Body of pancreas (tissue), 4 donors: ENCODE data around the gene PLPPR2. TPM values are rescaled to one million over a fixed set of nuclear protein-coding genes. Genes with fewer than 3 reads are reported as not detected.

Experiments
- ATAC-seq: fragments of 150-250 bp; one replicate; pipeline ENCODE4 v1.9.1; 2016
- DNase-seq, 4 donors: peaks; one replicate each; pipeline ENCODE4 v3.0.0-alpha.2; 2019
- H3K27ac ChIP-seq, 4 donors: fragments of 200-600 bp; sonication (generic); 1 replicate in 3 of 4; 2 replicates in 1 of 4; pipeline versions ENCODE4 v1.5.1 to v1.6.1; 2016 to 2019; ENCODE audit warnings: mild to moderate bottlenecking in 1 of 4, mixed read lengths in 1 of 4, moderate library complexity in 1 of 4
- H3K27me3 ChIP-seq, 2 donors: fragments of 200-600 bp; sonication (generic); one replicate each; pipeline ENCODE4 v1.6.0; 2016; ENCODE audit warnings: mild to moderate bottlenecking in 1 of 2
- H3K36me3 ChIP-seq, 2 donors: fragments of 200-600 bp; sonication (generic); replicated peaks in 1 of 2; 2 replicates each; pipeline ENCODE4 v1.5.1; 2016; ENCODE audit warnings: low read depth in 2 of 2; ENCODE audit not compliant: insufficient read depth in 1 of 2
- H3K4me1 ChIP-seq: fragments of 200-600 bp; sonication (generic); one replicate; pipeline ENCODE4 v1.6.0; 2016
- H3K4me3 ChIP-seq, 2 donors: fragments of 200-600 bp; sonication (generic); 1 replicate in 1 of 2; 2 replicates in 1 of 2; pipeline ENCODE4 v1.5.1; 2016 to 2019
- H3K9me3 ChIP-seq, 3 donors: fragments of 200-600 bp; sonication (generic); 1 replicate in 2 of 3; 2 replicates in 1 of 3; pipeline ENCODE4 v1.5.1; 2016
- POLR2A ChIP-seq, 3 donors: fragments of 450-650 bp; IDR thresholded peaks; one replicate each; pipeline ENCODE4 v1.6.1; 2016; ENCODE audit warnings: antibody characterized with exemption in 3 of 3, mild to moderate bottlenecking in 2 of 3
- WGBS, 2 donors: methylation state at CpG; one replicate each; pipeline ENCODE4 v1.1.5; 2017; 5-methylcytosine and 5-hydroxymethylcytosine counted together
- intact Hi-C: fragments of 100-400 bp; cut with DNase I; formaldehyde crosslinking; loops from one replicate; pipeline ENCODE4 v1.15.1; 2023
- total RNA-seq, 2 donors: library from RNA; depleted of rRNA; stranded (reverse); fragments of >200 nt; gene quantifications; one replicate each; pipeline ENCODE4 v1.1.0, GENCODE V29; 2016
- TF ChIP-seq, protein P1 (sequence below), 7 experiments: fragments of 450-650 bp in 4 of 7; fragments of 200-600 bp in 3 of 7; sonication (generic) in 3 of 7; IDR thresholded peaks; one replicate each; pipeline ENCODE4 v1.5.1; 2016 to 2019; ENCODE audit warnings: antibody characterized with exemption in 7 of 7

PLPPR2 gene
- total RNA-seq, 2 donors from 2014 or later = 9.9 to 30.3 TPM

DNA sequence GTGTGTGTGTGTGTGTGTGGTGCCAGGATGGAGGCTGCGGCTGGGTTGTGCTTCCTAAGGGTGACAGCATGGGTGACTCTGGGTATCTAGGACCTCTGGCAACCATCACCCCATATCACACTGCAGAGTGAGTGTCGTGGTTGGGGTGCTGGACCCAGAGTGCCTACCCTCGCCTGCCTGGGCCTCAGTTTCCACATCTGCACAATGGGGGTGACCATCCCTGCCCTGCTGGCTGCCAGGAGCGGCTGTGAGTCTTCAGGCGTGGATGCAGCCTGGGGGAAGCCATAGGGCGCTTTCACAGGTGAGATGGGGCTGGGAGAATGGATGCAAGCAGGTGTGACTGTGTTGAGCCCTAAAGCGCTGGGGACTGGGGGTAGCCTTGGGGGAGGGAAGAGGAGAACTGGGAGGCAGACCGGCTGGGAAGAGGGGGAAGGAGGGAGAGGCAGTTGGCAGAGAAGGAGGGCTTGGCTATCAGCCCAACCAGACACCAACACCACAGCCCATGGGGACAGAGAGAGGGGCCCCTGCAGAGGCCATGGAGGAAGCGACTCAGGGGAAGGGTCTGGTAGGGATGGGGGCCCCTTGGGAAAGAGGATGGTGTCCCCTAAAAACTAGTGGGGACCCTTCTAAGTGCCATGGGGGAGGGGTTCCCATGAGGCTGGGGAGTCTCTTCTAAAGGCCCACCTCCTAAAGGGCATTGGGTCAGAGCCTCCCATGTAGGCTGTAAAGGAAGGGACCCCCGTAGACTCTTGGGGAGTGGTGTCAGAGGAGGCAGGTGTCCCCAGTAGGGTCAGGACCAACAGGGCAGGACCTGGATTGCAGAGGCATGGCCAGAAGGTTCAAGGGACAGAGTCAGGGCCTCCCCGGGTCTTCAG, 1.7 kb downstream of the PLPPR2 start:
- WGBS, 2 donors = 81 to 83% methylated on average over 6 to 11 of the region's 11 CpGs
- no peak overlapping the region for H3K27ac ChIP-seq

DNA sequence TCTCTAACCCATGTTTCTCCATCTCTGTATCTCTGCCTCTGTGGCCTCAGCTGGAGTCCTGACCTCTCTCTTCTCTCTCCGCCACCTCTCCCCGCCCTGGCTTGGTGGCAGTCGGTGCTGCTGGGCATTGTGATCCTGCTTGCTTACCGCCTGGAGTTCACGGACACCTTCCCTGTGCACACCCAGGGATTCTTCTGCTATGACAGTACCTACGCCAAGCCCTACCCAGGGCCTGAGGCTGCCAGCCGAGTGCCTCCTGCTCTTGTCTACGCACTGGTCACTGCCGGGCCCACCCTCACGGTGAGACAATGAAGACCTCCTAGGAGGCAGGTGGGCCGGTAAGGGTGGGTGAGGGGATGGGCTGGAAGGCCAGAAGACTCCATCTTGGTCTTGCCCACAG, 4.2 kb downstream of the PLPPR2 start:
- H3K36me3 ChIP-seq = no peaks in the 10 kb centered on the region
- no peak overlapping the region for H3K27ac ChIP-seq
- ATAC-seq (no peak), DNase-seq (no peak)
- intact Hi-C loops = no loop called here
- H3K27me3 ChIP-seq = no peaks in the 10 kb centered on the region
- no peak for TF ChIP-seq POLR2A (IDR thresholded peaks at IDR 0.05)
- TF ChIP-seq, protein P1, sequence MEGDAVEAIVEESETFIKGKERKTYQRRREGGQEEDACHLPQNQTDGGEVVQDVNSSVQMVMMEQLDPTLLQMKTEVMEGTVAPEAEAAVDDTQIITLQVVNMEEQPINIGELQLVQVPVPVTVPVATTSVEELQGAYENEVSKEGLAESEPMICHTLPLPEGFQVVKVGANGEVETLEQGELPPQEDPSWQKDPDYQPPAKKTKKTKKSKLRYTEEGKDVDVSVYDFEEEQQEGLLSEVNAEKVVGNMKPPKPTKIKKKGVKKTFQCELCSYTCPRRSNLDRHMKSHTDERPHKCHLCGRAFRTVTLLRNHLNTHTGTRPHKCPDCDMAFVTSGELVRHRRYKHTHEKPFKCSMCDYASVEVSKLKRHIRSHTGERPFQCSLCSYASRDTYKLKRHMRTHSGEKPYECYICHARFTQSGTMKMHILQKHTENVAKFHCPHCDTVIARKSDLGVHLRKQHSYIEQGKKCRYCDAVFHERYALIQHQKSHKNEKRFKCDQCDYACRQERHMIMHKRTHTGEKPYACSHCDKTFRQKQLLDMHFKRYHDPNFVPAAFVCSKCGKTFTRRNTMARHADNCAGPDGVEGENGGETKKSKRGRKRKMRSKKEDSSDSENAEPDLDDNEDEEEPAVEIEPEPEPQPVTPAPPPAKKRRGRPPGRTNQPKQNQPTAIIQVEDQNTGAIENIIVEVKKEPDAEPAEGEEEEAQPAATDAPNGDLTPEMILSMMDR (IDR thresholded peaks at IDR 0.05) = no peak
- peaks cover 21% of the 10 kb centered on the region for H3K4me1 ChIP-seq
- no peaks in the 10 kb centered on the region for H3K9me3 ChIP-seq
- no peak overlapping the region for H3K4me3 ChIP-seq
- 84 to 92% methylated on average over 5 to 11 of the region's 11 CpGs for WGBS, 2 donors

More for the DNA sequence above, 1.7 kb downstream of the PLPPR2 start:
- TF ChIP-seq, protein P1 (IDR thresholded peaks at IDR 0.05) = no peak
- TF ChIP-seq POLR2A (IDR thresholded peaks at IDR 0.05) = no peak
- Histone ChIP-seq H3K27me3 (no peaks in the 10 kb centered on the region), H3K36me3 (no peaks in the 10 kb centered on the region), H3K9me3 (no peaks in the 10 kb centered on the region), H3K4me1 (peaks cover 21% of the 10 kb centered on the region), H3K4me3 (no peak overlapping the region)
- DNase-seq = no peak
- no peak for ATAC-seq
- intact Hi-C loops = no loop called here

DNA sequence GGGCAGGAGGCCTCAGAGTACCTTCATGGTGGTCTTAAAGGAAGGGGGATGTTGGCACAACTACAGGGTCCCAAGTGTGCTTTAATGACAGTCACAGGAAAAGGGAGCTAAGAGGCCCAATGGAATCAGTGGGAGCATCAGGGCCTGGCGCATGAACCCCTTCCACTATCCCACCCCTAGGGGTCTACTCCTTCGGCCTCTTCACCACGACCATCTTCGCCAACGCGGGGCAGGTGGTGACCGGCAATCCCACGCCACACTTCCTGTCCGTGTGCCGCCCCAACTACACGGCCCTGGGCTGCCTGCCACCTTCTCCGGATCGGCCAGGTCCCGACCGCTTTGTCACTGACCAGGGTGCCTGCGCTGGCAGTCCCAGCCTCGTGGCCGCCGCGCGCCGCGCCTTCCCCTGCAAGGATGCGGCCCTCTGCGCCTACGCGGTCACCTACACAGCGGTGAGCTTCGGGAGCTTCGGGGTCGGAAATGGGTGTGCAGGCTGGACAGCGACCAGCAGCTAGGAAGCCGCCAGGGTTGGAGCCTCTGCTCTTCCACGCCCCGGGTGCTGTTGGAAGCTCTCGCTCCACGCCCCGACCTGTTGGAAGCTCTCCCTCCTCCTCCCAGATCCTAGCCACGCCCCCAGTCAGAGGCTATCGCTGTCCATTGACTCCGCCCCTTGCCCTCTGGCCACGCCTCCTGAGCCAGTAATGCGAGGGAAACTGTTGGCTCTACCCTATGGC, 6.0 kb downstream of the PLPPR2 start:
- WGBS, 2 donors = 40 to 61% methylated on average over 7 to 39 of the region's 43 CpGs
- Histone ChIP-seq H3K9me3 (no peaks in the 10 kb centered on the region), H3K4me1 (peaks cover 9% of the 10 kb centered on the region), H3K27ac (no peak overlapping the region), H3K27me3 (no peaks in the 10 kb centered on the region), H3K4me3 (no peak overlapping the region), H3K36me3 (no peaks in the 10 kb centered on the region)
- DNase-seq = peak; percentile 72 to 79 (median 76)
- TF ChIP-seq, protein P1 (IDR thresholded peaks at IDR 0.05) = no peak
- TF ChIP-seq POLR2A (IDR thresholded peaks at IDR 0.05) = no peak
- ATAC-seq = peak; percentile 76
- intact Hi-C loops = no loop called here

DNA sequence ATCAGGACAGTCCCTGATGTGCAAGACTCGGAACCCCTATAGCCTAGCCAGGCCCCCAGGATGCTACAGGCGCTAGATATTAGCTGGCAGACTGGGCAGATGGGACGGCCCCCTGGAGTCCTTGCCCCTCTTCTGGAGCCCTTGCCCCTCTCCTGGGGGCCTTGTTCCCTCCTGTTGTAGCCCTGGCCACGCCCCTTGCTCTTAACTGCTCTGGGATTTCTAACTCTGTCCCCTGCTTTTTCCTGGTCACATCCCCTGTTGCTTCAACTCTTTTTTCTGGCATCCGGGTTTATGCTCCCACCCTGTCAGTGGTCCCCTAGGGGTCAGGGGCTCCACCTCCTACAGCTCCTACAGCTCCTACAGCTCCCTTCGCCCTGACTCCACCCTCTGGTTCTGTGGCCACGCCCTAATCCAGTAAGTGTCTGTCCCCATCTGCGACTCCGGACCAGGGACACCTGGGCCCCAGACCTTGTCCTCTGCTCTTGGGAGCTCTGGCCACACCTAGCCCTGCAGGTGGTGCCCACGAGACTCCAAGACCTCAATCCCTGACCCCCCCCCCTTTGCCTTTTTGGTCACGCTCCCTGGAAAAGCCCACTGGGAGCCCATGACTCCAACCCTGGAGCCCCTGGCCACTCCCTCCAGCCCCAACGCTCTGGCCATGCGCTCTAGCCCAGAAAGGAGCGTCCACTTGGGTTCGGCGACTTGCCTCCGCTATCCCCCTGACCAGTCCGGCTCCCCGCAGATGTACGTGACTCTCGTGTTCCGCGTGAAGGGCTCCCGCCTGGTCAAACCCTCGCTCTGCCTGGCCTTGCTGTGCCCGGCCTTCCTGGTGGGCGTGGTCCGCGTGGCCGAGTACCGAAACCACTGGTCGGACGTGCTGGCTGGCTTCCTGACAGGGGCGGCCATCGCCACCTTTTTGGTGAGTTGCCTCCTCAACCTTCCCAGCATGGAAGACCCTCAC, 6.8 kb downstream of the PLPPR2 start:
- TF ChIP-seq, protein P1 (IDR thresholded peaks at IDR 0.05) = no peak
- no peak for TF ChIP-seq POLR2A (IDR thresholded peaks at IDR 0.05)
- DNase-seq = no peak
- no peaks in the 10 kb centered on the region for H3K9me3 ChIP-seq
- ATAC-seq = no peak
- H3K4me3 ChIP-seq = no peak overlapping the region
- H3K27me3 ChIP-seq = no peaks in the 10 kb centered on the region
- no peaks in the 10 kb centered on the region for H3K36me3 ChIP-seq
- H3K4me1 ChIP-seq = peaks cover 7% of the 10 kb centered on the region
- WGBS, 2 donors = 88 to 92% methylated on average over 30 to 35 of the region's 35 CpGs
- intact Hi-C loops = no loop called here
- no peak overlapping the region for H3K27ac ChIP-seq
